Erythroblast (primary cell): ENCODE results near the gene ARHGAP21.

Source experiments
- GATA1 ChIP-seq: IDR thresholded peaks from 2 replicates; pipeline ENCODE4 v1.6.1; 2011; ENCODE audit warnings: low read depth, mild to moderate bottlenecking, control low read depth, low read length, moderate library complexity
- POLR2A ChIP-seq: IDR thresholded peaks from 2 replicates; pipeline ENCODE4 v1.6.1; 2011; ENCODE audit warnings: mild to moderate bottlenecking, low read length

- TF ChIP-seq POLR2A: no peak
- TF ChIP-seq GATA1: no peak
Measured at GRCh38 chr10:24568042-24568441, 155.6 kb downstream of the ARHGAP21 start.
